Tibial artery (tissue), 4 donors: ENCODE measurements around the gene FUBP1.
"Not testable (repeated sequence)": the region's sequence is repeated elsewhere in the genome, so short reads cannot be mapped to it uniquely, and the experiment has no call there.

ENCODE experiments used
- DNase-seq, 2 donors: peaks; one replicate each; pipeline ENCODE4 v3.0.0-alpha.2; 2019
- H3K27ac ChIP-seq, 2 donors: fragments of 200-600 bp; sonication (generic) in 1 of 2; 1 replicate in 1 of 2; 2 replicates in 1 of 2; pipeline ENCODE4 v1.5.1; 2018 to 2019; ENCODE audit warnings: mild to moderate bottlenecking in 1 of 2
- H3K27me3 ChIP-seq, 2 donors: fragments of 200-600 bp; sonication (generic) in 1 of 2; one replicate each; pipeline versions ENCODE4 v1.5.1 to v1.6.0; 2016 to 2019
- H3K36me3 ChIP-seq, 3 donors: fragments of 200-600 bp; sonication (generic) in 2 of 3; one replicate each; pipeline ENCODE4 v1.5.1; 2016 to 2019; ENCODE audit warnings: mild to moderate bottlenecking in 2 of 3
- H3K4me1 ChIP-seq, 4 donors: fragments of 200-600 bp; sonication (generic) in 2 of 4; 1 replicate in 3 of 4; 2 replicates in 1 of 4; pipeline ENCODE4 v1.5.1; 2016 to 2019
- H3K4me3 ChIP-seq, 2 donors: fragments of 200-600 bp; sonication (generic) in 1 of 2; 1 replicate in 1 of 2; 2 replicates in 1 of 2; pipeline ENCODE4 v1.5.1; 2018 to 2019; ENCODE audit warnings: mild to moderate bottlenecking in 2 of 2
- H3K9me3 ChIP-seq, 3 donors: fragments of 200-600 bp; sonication (generic) in 1 of 3; one replicate each; pipeline ENCODE4 v1.5.1; 2016 to 2019
- intact Hi-C: fragments of 100-400 bp; cut with DNase I; formaldehyde crosslinking; loops from one replicate; pipeline ENCODE4 v1.15.0; 2023; ENCODE audit warnings: low total_unique reads
- TF ChIP-seq, protein P1 (sequence below), 2 experiments: fragments of 200-600 bp in 1 of 2; fragments of 450-650 bp in 1 of 2; IDR thresholded peaks; one replicate each; pipeline ENCODE4 v1.5.1; 2017 to 2019; ENCODE audit warnings: antibody characterized with exemption in 2 of 2, mild to moderate bottlenecking in 1 of 2, moderate library complexity in 1 of 2

FUBP1 gene, protein sequence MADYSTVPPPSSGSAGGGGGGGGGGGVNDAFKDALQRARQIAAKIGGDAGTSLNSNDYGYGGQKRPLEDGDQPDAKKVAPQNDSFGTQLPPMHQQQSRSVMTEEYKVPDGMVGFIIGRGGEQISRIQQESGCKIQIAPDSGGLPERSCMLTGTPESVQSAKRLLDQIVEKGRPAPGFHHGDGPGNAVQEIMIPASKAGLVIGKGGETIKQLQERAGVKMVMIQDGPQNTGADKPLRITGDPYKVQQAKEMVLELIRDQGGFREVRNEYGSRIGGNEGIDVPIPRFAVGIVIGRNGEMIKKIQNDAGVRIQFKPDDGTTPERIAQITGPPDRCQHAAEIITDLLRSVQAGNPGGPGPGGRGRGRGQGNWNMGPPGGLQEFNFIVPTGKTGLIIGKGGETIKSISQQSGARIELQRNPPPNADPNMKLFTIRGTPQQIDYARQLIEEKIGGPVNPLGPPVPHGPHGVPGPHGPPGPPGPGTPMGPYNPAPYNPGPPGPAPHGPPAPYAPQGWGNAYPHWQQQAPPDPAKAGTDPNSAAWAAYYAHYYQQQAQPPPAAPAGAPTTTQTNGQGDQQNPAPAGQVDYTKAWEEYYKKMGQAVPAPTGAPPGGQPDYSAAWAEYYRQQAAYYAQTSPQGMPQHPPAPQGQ

DNA sequence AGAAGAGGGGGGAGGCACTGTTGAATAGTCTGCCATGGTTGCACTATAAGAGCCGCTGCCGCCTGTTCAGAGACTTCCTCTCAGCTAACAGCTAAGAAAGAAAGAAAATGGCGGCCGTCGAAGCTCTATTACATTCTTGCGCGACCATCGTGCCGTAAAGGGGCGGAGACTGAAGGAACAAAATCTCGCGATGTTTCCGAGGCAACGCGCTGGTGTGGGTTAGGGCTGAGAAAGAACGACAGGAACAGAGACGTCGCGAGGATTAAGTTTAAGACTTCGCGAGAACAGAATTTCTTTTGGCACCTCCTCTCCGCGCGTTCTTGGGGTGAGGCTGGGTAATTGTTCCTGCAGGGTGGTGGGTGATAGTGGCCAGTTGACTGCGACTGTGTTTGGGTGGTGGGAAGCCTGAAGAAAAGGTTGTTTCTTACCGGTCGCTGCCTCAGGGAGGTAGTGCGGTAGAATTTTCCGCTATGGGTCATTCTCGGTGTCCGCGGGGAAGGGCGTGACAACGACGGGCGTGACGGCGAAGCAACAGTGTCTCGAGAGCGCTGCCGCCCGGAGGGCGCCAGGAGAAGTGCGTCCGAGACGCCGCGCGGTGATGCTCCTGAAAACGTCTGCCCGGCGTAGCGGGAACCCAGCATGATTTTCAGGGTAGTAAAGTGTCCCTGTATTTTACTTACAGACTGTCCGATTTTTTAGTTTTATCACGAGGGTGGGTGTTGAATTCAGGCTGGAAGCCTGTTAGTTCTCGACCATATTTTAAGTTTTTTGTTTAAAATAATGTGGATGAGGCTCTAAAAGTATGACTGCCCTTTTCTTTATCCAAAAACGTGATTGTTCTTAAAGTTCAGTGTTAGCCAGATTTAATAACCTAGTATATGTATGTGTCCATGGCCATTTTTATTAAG, at the start of gene FUBP1:
FUBP1 (minus strand) TSS at position 104 of the 908 bp plus-strand sequence; CDS start at position 36, 68 bp downstream.
- H3K4me1 ChIP-seq = peaks cover 0 to 60% (median 36%) of the 10 kb centered on the region in 4 donors
- H3K9me3 ChIP-seq = no peaks in the 10 kb centered on the region
- TF ChIP-seq, protein P1, sequence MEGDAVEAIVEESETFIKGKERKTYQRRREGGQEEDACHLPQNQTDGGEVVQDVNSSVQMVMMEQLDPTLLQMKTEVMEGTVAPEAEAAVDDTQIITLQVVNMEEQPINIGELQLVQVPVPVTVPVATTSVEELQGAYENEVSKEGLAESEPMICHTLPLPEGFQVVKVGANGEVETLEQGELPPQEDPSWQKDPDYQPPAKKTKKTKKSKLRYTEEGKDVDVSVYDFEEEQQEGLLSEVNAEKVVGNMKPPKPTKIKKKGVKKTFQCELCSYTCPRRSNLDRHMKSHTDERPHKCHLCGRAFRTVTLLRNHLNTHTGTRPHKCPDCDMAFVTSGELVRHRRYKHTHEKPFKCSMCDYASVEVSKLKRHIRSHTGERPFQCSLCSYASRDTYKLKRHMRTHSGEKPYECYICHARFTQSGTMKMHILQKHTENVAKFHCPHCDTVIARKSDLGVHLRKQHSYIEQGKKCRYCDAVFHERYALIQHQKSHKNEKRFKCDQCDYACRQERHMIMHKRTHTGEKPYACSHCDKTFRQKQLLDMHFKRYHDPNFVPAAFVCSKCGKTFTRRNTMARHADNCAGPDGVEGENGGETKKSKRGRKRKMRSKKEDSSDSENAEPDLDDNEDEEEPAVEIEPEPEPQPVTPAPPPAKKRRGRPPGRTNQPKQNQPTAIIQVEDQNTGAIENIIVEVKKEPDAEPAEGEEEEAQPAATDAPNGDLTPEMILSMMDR (IDR thresholded peaks at IDR 0.05) = peak; percentile 75 to 80
- no peaks in the 10 kb centered on the region for H3K36me3 ChIP-seq
- H3K27ac ChIP-seq = peak within 1 kb of the TSS; percentile 94
- H3K4me3 ChIP-seq = peak within 1 kb of the TSS; percentile 65 to 66
- intact Hi-C loops = no loop called here
- H3K27me3 ChIP-seq = no peaks in the 10 kb centered on the region
- DNase-seq = peak; percentile 95 to 98

DNA sequence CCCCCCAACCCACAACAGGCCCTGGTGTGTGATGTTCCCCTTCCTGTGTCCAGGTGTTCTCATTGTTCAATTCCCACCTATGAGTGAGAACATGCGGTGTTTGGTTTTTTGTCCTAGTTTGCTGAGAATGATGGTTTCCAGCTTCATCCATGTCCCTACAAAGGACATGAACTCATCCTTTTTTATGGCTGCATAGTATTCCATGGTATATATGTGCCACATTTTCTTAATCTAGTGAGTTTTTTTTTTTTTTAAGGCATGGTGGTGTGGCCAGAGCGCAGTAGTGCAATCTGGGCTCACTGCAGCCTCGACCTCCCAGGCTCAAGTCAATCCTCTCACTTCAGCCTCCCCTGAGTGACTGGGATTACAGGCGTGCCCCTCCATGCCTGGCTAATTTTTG, 42.3 kb upstream of the FUBP1 start:
- Histone ChIP-seq H3K36me3 (peaks cover 7 to 16% (median 12%) of the 10 kb centered on the region in 3 donors), H3K4me1 (peaks cover 0 to 16% (median 0%) of the 10 kb centered on the region in 4 donors)
- H3K27me3 ChIP-seq, H3K9me3 ChIP-seq, H3K27ac ChIP-seq, intact Hi-C loops, H3K4me3 ChIP-seq, DNase-seq: not testable (repeated sequence)

DNA sequence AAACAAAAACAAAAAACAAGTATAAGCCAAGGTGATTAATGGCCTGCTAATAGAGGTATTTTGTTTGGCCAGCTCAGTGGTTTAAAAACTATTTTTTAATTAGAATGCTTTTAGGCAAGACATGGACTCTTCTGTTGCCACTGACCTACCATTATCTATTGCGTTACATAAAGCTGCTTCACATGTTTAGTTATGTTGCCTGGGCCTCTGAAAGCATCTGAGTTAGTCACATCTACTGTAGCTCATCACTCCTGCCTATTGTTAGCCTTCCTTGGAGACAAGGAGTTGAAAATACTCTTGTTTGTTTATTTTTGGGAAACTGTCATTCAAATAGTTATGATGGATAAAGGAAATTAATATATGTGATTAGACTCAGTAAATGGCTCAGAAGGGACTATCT, 40.2 kb upstream of the FUBP1 start:
- Histone ChIP-seq H3K36me3 (peaks cover 18 to 32% (median 22%) of the 10 kb centered on the region in 3 donors), H3K4me1 (peaks cover 0 to 34% (median 5%) of the 10 kb centered on the region in 4 donors), H3K27me3 (no peaks in the 10 kb centered on the region), H3K4me3 (no peak overlapping the region), H3K9me3 (no peaks in the 10 kb centered on the region), H3K27ac (no peak overlapping the region)
- intact Hi-C loops = no loop called here
- no peak for DNase-seq
- TF ChIP-seq, protein P1 (IDR thresholded peaks at IDR 0.05) = no peak

DNA sequence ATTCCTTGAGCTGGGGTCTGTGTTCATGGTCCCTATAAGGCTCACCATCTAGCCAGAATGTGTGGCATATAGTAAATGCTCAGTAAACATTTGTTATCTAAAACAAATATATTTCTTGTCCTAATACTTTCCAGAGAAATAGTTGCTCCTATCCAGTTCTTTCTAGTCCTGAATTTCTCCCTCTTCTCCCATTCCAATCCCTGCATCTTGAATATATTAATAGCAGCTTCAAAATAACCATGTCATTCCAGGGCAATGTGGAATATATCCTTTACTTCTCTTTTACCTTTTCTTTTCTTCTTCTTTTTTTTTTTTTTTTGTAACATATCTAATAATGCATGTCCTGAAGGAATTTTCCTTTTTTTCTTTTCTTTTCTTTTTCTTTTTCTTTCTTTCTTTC, 36.3 kb upstream of the FUBP1 start:
- H3K27ac ChIP-seq = peak overlapping the region in 1 of 2 donors; percentile 14
- no peaks in the 10 kb centered on the region for H3K27me3 ChIP-seq
- H3K9me3 ChIP-seq = no peaks in the 10 kb centered on the region
- TF ChIP-seq, protein P1 (IDR thresholded peaks at IDR 0.05) = no peak
- intact Hi-C loops = no loop called here
- peaks cover 21 to 43% (median 32%) of the 10 kb centered on the region in 3 donors for H3K36me3 ChIP-seq
- peaks cover 0 to 64% (median 7%) of the 10 kb centered on the region in 4 donors for H3K4me1 ChIP-seq
- no peak overlapping the region for H3K4me3 ChIP-seq
- no peak for DNase-seq

DNA sequence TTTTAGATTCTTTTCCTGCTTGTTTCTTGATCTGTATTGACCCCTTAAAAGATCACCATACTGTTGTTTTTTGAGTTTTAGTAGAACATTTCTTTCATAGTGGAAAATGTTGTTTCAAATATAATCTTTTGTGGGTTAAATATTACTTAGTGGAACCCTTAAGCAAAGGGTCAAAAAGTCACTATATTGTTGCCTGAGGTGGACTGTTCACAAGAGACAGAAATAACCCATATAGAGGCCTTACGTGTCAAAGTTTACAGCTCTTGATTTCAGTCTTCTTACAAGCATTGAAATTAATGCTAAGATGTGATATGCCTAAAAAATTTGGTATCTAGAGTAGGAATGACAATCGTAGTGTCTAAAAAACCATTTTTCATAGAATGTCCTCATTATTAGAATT, 32.2 kb upstream of the FUBP1 start:
- H3K27ac ChIP-seq = peak overlapping the region; percentile 53 to 90

More for the DNA sequence above, 32.2 kb upstream of the FUBP1 start:
- no peaks in the 10 kb centered on the region for H3K27me3 ChIP-seq
- H3K9me3 ChIP-seq = no peaks in the 10 kb centered on the region
- peak overlapping the region; percentile 57 to 78 for H3K4me3 ChIP-seq
- intact Hi-C loops = no loop called here
- TF ChIP-seq, protein P1 (IDR thresholded peaks at IDR 0.05) = no peak
- peaks cover 13 to 26% (median 20%) of the 10 kb centered on the region in 3 donors for H3K36me3 ChIP-seq
- DNase-seq = no peak
- peaks cover 0 to 57% (median 10%) of the 10 kb centered on the region in 4 donors for H3K4me1 ChIP-seq
